T-helper 22 cell (primary cell): Measurements from ENCODE around the gene IREB2.

Experiments
- DNase-seq: peaks from one replicate; pipeline ENCODE4 v3.0.0-alpha.2; 2020; ENCODE audit warnings: low read depth

The IREB2 gene

GRCh38 chr15:78550815-78551214, 112.8 kb downstream of the IREB2 start:
- no peak for DNase-seq
